ENCODE data around the gene FMNL2. TPM values are rescaled to one million over a fixed set of nuclear protein-coding genes. Genes with fewer than 3 reads are reported as not detected.

FMNL2 gene
- total RNA-seq, 1 experiment from 2014 or later: 33.6 TPM

GRCh38 chr2:152400607-152401214 is 65.7 kb downstream of the FMNL2 start:
- no peak overlapping the region for H4K5ac ChIP-seq (ENCODE audit: insufficient read length, low read depth, low read length)
- H3K23me2 ChIP-seq (ENCODE audit: insufficient read length, low read depth, low read length, poor library complexity, severe bottlenecking): no peaks in the 10 kb centered on the region
- H3K4ac ChIP-seq (ENCODE audit: low read depth, low read length): no peak overlapping the region
- Mint-ChIP-seq H3K36me3 (ENCODE audit: insufficient read depth in 1 of 3, low read depth in 3 of 3) (no peaks in the 10 kb centered on the region), H3K9me3 (no peaks in the 10 kb centered on the region), H3K27ac (no peak overlapping the region; a peak in 2 of 7 replicates), H3K27me3 (ENCODE audit: low read depth) (no peaks in the 10 kb centered on the region), H3K4me1 (peaks cover 63 to 69% of the 10 kb centered on the region in 2 experiments), H3K4me3 (no peak overlapping the region)
- no peak overlapping the region for H2BK5ac ChIP-seq (ENCODE audit: insufficient read length, low read length)
- no peak overlapping the region for H2AK5ac ChIP-seq (ENCODE audit: insufficient read length, low read length)
- no peak overlapping the region for H4K91ac ChIP-seq (ENCODE audit: insufficient read length, low read depth, low read length)
- H3K56ac ChIP-seq (ENCODE audit: insufficient read length, low read depth, low read length): no peak overlapping the region
- H3K23ac ChIP-seq (ENCODE audit: insufficient read length, low read depth, low read length): no peak overlapping the region
- no peaks in the 10 kb centered on the region for H4K20me1 ChIP-seq (ENCODE audit: control insufficient read depth, insufficient read depth, insufficient read length)
- H3K14ac ChIP-seq (ENCODE audit: insufficient read depth, low read length): no peak overlapping the region
- H3K9ac ChIP-seq (ENCODE audit: extremely low read depth, insufficient read length, low read length): no peak overlapping the region
- H3K79me1 ChIP-seq (ENCODE audit: insufficient read depth, low read depth, low read length, poor library complexity, severe bottlenecking): peaks cover 10% of the 10 kb centered on the region
- no peak overlapping the region for H2BK20ac ChIP-seq (ENCODE audit: low read depth, low read length, poor library complexity, severe bottlenecking)
- H3K27me3 ChIP-seq (ENCODE audit: insufficient read depth, low read length): no peaks in the 10 kb centered on the region
- no peak overlapping the region for H3K4me2 ChIP-seq (ENCODE audit: insufficient read depth, insufficient read length, low read length)
- no peaks in the 10 kb centered on the region; the same call in 1 of the 2 replicates for H3K79me2 ChIP-seq (ENCODE audit: insufficient read depth, low read length)
- no peaks in the 10 kb centered on the region for H3K9me3 ChIP-seq (ENCODE audit: control insufficient read depth, low read depth, low read length)
- H3K4me1 ChIP-seq (ENCODE audit: insufficient read depth, low read length): peaks cover 2% of the 10 kb centered on the region; the same call in 1 of the 2 replicates
- H3T11ph ChIP-seq (ENCODE audit: low read length): no peak overlapping the region
- H2BK120ac ChIP-seq (ENCODE audit: low read depth, low read length, poor library complexity, severe bottlenecking): no peak overlapping the region
- H3K27ac ChIP-seq (ENCODE audit: insufficient read length, low read depth, low read length): no peak overlapping the region
- no peak overlapping the region for H2BK15ac ChIP-seq (ENCODE audit: low read depth, low read length)
- no peak overlapping the region for H3K18ac ChIP-seq (ENCODE audit: insufficient read length, low read depth, low read length)
- WGBS (ENCODE audit: extremely low coverage, insufficient read length, low lambda C conversion rate): no CpG with 5 or more reads among the region's 2 CpGs
- no peak overlapping the region for H4K8ac ChIP-seq (replicated peaks; ENCODE audit: insufficient read length, low read depth, low read length)
- H2BK12ac ChIP-seq (ENCODE audit: insufficient read length, low read depth, low read length): no peak overlapping the region
- no peak overlapping the region for H2AFZ ChIP-seq (ENCODE audit: low read length)
- TF ChIP-seq CTCF (conservative IDR thresholded peaks at IDR 0.05): no peak
- DNase-seq: no peak

All from H9 (cell line).